Prostate gland (tissue), 2 donors: ENCODE results near the gene DAB1. TPM values are rescaled to one million over a fixed set of nuclear protein-coding genes. Genes with fewer than 3 reads are reported as not detected.

ENCODE experiments used
- DNase-seq: peaks from one replicate; pipeline ENCODE4 v3.0.0-alpha.2; 2019; ENCODE audit warnings: low spot score
- H3K27ac ChIP-seq, 2 donors: fragments of 200-600 bp; sonication (generic); 2 replicates each; pipeline ENCODE4 v1.5.1; 2017 to 2019
- H3K27me3 ChIP-seq: fragments of 200-600 bp; sonication (generic); replicated peaks from 2 replicates; pipeline ENCODE4 v1.5.1; 2019; ENCODE audit not compliant: insufficient read depth
- H3K36me3 ChIP-seq, 2 donors: fragments of 200-600 bp; sonication (generic); 1 replicate in 1 of 2; 2 replicates in 1 of 2; pipeline versions ENCODE4 v1.5.1 to v1.8.1; 2017 to 2019
- H3K4me1 ChIP-seq: fragments of 200-600 bp; sonication (generic); replicated peaks from 2 replicates; pipeline ENCODE4 v1.5.1; 2019
- H3K4me3 ChIP-seq, 2 donors: fragments of 200-600 bp; sonication (generic); 2 replicates each; pipeline ENCODE4 v1.5.1; 2017 to 2019
- H3K9me3 ChIP-seq: fragments of 200-600 bp; sonication (generic); 2 replicates; pipeline ENCODE4 v1.5.1; 2017
- CTCF ChIP-seq, 4 experiments: fragments of 200-600 bp in 2 of 4; fragments of 450-650 bp in 2 of 4; sonication (generic) in 2 of 4; IDR thresholded peaks; 1 replicate in 3 of 4; 2 replicates in 1 of 4; pipeline ENCODE4 v1.5.1; 2016 to 2019; ENCODE audit warnings: antibody characterized with exemption in 4 of 4, mild to moderate bottlenecking in 2 of 4, moderate library complexity in 2 of 4
- POLR2A ChIP-seq: fragments of 450-650 bp; IDR thresholded peaks from one replicate; pipeline ENCODE4 v1.6.1; 2016; ENCODE audit warnings: antibody characterized with exemption, mild to moderate bottlenecking
- POLR2AphosphoS5 ChIP-seq: sonication (generic); formaldehyde crosslinking; IDR thresholded peaks from one replicate; pipeline ENCODE4 v1.6.1; 2017; ENCODE audit warnings: antibody characterized with exemption
- WGBS: methylation state at CpG from one replicate; pipeline ENCODE4 v1.1.5; 2018; 5-methylcytosine and 5-hydroxymethylcytosine counted together
- intact Hi-C: fragments of 100-400 bp; cut with DNase I; formaldehyde crosslinking; loops from one replicate; pipeline ENCODE4 v1.14.2; 2022
- total RNA-seq, 2 donors: library from RNA; depleted of rRNA; stranded (reverse); fragments of >200 nt; gene quantifications; one replicate each; pipeline ENCODE4 v1.1.0, GENCODE V29; 2016

Gene DAB1
- total RNA-seq, 2 donors from 2014 or later = 0.64 to 3.6 TPM

DNA sequence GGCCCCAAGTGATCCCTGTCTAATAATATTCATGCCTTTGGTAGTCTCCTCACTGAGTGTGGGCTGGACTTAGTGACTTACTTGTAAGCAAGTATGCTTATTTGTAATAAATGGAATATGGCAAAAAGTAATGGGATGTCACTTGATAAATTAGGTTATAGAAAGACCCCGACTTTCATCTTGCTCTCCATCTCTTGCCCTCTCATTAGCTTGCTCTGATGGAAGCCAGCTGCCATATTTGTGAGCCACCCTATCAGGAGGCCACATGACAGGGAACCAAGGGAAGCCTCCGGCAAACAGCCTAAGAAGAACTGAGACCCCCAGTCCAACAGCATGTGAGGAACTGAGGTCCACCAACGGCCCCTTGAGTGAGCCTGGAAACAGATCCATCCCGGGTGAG is 107.0 kb downstream of the DAB1 start:
- TF ChIP-seq POLR2A = no peak
- 96% methylated on average over 4 of the region's 4 CpGs for WGBS
- H3K27me3 ChIP-seq = no peaks in the 10 kb centered on the region
- no peaks in the 10 kb centered on the region for H3K9me3 ChIP-seq
- DNase-seq = no peak
- H3K36me3 ChIP-seq = no peaks in the 10 kb centered on the region
- no peak overlapping the region for H3K4me3 ChIP-seq
- intact Hi-C loops = no loop called here
- no peaks in the 10 kb centered on the region for H3K4me1 ChIP-seq
- H3K27ac ChIP-seq = no peak overlapping the region

- H3K4me3 ChIP-seq = no peak overlapping the region
- intact Hi-C loops = no loop called here
- no peaks in the 10 kb centered on the region for H3K27me3 ChIP-seq
- H3K9me3 ChIP-seq = no peaks in the 10 kb centered on the region
- no peaks in the 10 kb centered on the region for H3K4me1 ChIP-seq
- TF ChIP-seq POLR2AphosphoS5 = no peak
- TF ChIP-seq CTCF (IDR thresholded peaks at IDR 0.05) = no peak
- no peak for TF ChIP-seq POLR2A
- H3K36me3 ChIP-seq = no peaks in the 10 kb centered on the region
- no peak for DNase-seq
- WGBS = 64% methylated on average over 3 of the region's 3 CpGs
- no peak overlapping the region for H3K27ac ChIP-seq
Measured at GRCh38 chr1:57316291-57316690, 107.6 kb downstream of the DAB1 start.

DNA sequence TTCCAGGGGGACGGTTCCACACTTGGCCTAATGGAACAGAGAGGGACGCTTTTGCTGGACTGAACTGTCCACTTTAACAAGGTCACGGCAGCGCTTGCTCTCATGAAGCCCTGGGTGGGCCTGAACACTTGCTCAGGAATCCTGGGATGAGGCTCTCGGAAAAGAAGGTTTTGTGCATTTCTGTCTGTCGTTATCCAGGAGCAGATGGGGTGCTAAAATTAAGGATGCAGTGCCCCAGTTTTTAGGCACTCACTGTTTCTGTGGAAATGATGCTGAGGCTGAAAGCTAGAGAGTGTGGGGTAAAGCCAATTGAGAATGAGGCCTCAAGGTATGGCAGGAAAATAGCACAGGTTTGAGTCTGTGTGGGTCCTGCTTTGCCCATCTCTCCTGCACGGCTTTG is 111.0 kb downstream of the DAB1 start:
- Histone ChIP-seq H3K9me3 (no peaks in the 10 kb centered on the region), H3K4me1 (no peaks in the 10 kb centered on the region), H3K36me3 (no peaks in the 10 kb centered on the region), H3K27me3 (no peaks in the 10 kb centered on the region), H3K4me3 (no peak overlapping the region), H3K27ac (no peak overlapping the region)
- intact Hi-C loops = no loop called here
- TF ChIP-seq CTCF (IDR thresholded peaks at IDR 0.05) (no peak), POLR2AphosphoS5 (no peak), POLR2A (no peak)
- no peak for DNase-seq
- 91% methylated on average over 7 of the region's 7 CpGs for WGBS

DNA sequence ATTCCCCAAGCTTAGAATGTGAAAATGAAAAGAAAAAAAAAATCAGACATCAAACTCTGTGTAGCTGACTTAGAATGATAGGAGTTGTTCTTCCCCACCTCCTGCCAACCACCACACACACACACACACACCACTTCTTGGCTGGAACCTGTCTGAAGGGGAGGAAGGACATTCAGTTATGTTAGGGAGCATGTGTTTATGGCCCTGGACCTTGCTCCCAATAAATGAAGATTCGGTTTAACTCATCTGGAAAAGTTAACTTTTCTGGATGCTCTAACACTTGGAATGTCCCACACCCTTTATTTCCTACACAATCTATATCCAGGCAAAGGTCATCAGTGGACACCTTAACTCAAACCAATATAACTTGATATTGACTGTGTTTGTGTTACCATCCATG is 112.4 kb downstream of the DAB1 start:
- Histone ChIP-seq H3K27ac (no peak overlapping the region), H3K27me3 (no peaks in the 10 kb centered on the region), H3K36me3 (no peaks in the 10 kb centered on the region), H3K4me3 (no peak overlapping the region), H3K4me1 (no peaks in the 10 kb centered on the region), H3K9me3 (no peaks in the 10 kb centered on the region)
- intact Hi-C loops = no loop called here
- no peak for DNase-seq
- WGBS = 65% methylated on average over 1 of the region's 1 CpG
- TF ChIP-seq CTCF (IDR thresholded peaks at IDR 0.05) (no peak), POLR2AphosphoS5 (no peak)

DNA sequence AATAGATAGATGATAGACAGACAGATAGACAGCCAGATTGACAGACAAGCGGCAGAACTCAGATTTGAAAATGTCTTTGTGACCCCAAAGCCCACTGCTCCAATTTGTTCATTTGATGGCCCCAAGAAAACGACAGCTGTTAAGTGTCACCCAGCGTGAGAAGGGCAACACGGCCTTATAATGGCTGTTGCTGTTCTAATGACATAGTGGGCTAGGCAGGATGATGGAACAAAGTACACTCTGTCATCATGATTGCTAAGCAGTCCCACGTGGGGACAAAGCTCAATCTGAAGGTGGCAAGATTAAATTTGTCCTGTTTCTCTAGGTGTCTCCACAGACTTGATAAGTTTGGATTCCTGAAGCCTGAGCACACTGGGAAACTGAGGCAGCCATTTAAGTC is 112.9 kb downstream of the DAB1 start:
- no peaks in the 10 kb centered on the region for H3K4me1 ChIP-seq
- no peak overlapping the region for H3K4me3 ChIP-seq
- DNase-seq = no peak
- intact Hi-C loops = no loop called here
- no peaks in the 10 kb centered on the region for H3K36me3 ChIP-seq
- H3K27ac ChIP-seq = no peak overlapping the region
- TF ChIP-seq POLR2A (no peak), POLR2AphosphoS5 (no peak), CTCF (IDR thresholded peaks at IDR 0.05) (no peak)
- H3K9me3 ChIP-seq = no peaks in the 10 kb centered on the region
- 64% methylated on average over 5 of the region's 5 CpGs for WGBS
- H3K27me3 ChIP-seq = no peaks in the 10 kb centered on the region
